ENCODE results near the gene MSRB3.

DNA sequence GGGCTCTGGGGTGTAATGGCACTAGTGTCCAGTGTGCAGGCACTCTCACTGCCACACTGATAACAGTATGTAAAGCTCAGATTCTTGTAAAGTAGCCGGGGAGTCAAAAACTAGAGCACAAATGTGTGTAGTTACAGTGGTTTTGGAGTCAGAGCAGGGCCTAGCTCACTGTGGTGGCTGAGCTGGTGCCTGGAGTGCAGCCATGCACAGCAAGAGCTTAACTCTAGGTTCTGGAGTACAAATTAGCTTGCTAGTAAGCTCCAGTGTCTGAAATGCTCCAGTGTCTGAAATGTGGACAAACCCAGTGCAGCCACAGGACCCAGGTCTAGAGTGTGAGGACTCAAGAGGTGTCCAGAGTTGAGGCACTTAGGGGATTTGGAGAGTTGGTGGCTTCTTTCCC lies 149.2 kb downstream of the MSRB3 start:
- TF ChIP-seq POLR2A (IDR thresholded peaks at IDR 0.05; ENCODE audit: low read depth, low read length), result no peak
- TF ChIP-seq, protein P1, sequence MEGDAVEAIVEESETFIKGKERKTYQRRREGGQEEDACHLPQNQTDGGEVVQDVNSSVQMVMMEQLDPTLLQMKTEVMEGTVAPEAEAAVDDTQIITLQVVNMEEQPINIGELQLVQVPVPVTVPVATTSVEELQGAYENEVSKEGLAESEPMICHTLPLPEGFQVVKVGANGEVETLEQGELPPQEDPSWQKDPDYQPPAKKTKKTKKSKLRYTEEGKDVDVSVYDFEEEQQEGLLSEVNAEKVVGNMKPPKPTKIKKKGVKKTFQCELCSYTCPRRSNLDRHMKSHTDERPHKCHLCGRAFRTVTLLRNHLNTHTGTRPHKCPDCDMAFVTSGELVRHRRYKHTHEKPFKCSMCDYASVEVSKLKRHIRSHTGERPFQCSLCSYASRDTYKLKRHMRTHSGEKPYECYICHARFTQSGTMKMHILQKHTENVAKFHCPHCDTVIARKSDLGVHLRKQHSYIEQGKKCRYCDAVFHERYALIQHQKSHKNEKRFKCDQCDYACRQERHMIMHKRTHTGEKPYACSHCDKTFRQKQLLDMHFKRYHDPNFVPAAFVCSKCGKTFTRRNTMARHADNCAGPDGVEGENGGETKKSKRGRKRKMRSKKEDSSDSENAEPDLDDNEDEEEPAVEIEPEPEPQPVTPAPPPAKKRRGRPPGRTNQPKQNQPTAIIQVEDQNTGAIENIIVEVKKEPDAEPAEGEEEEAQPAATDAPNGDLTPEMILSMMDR (conservative IDR thresholded peaks at IDR 0.05; ENCODE audit: low read depth, low read length), result no peak
- TF ChIP-seq BHLHE40 (IDR thresholded peaks at IDR 0.05; ENCODE audit: low read depth, low read length), result no peak
- TF ChIP-seq CEBPB (IDR thresholded peaks at IDR 0.05; ENCODE audit: low read depth, low read length), result no peak
- TF ChIP-seq MXI1 (IDR thresholded peaks at IDR 0.05; ENCODE audit: borderline replicate concordance, low read depth, low read length), result no peak
- TF ChIP-seq, protein P2, sequence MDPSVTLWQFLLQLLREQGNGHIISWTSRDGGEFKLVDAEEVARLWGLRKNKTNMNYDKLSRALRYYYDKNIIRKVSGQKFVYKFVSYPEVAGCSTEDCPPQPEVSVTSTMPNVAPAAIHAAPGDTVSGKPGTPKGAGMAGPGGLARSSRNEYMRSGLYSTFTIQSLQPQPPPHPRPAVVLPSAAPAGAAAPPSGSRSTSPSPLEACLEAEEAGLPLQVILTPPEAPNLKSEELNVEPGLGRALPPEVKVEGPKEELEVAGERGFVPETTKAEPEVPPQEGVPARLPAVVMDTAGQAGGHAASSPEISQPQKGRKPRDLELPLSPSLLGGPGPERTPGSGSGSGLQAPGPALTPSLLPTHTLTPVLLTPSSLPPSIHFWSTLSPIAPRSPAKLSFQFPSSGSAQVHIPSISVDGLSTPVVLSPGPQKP (IDR thresholded peaks at IDR 0.05; ENCODE audit: borderline replicate concordance, low read depth, low read length), result no peak
- TF ChIP-seq NFE2L2 (IDR thresholded peaks at IDR 0.05; ENCODE audit: low read depth, low read length), result no peak
- TF ChIP-seq RAD21 (IDR thresholded peaks at IDR 0.05; ENCODE audit: low read length), result no peak
- TF ChIP-seq, protein P3, sequence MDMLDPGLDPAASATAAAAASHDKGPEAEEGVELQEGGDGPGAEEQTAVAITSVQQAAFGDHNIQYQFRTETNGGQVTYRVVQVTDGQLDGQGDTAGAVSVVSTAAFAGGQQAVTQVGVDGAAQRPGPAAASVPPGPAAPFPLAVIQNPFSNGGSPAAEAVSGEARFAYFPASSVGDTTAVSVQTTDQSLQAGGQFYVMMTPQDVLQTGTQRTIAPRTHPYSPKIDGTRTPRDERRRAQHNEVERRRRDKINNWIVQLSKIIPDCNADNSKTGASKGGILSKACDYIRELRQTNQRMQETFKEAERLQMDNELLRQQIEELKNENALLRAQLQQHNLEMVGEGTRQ (IDR thresholded peaks at IDR 0.05; ENCODE audit: low read depth, low read length), result no peak
- TF ChIP-seq CHD1 (IDR thresholded peaks at IDR 0.05; ENCODE audit: low read depth, low read length), result no peak
- TF ChIP-seq FOS (IDR thresholded peaks at IDR 0.05; ENCODE audit: low read depth, low read length), result no peak
- TF ChIP-seq SMC3 (IDR thresholded peaks at IDR 0.05; ENCODE audit: low read depth, low read length), result no peak
- no peak for TF ChIP-seq RCOR1 (IDR thresholded peaks at IDR 0.05; ENCODE audit: insufficient replicate concordance, low read length)
- no peak for TF ChIP-seq RFX5 (IDR thresholded peaks at IDR 0.05; ENCODE audit: low read depth, low read length)

Data from IMR-90 (cell line).